ENCODE data around the gene CHD5. TPM values are rescaled to one million over a fixed set of nuclear protein-coding genes. Genes with fewer than 3 reads are reported as not detected.

Gene CHD5
- total and polyA plus RNA-seq, 2 of the 13 experiments (the other 11 are each of a cell fraction or from before 2014, with no cell fraction given), result 0.02 to 0.21 TPM

- Histone ChIP-seq H3K27me3 (ENCODE audit: control insufficient read depth in 1 of 2, insufficient read depth in 2 of 2, low read length in 2 of 2) (peaks cover 4 to 31% of the 10 kb centered on the region in 2 experiments; a peak in 3 of 5 replicates), H3K27ac (ENCODE audit: extremely low read length, insufficient read depth, low read length) (no peak overlapping the region), H3K4me2 (ENCODE audit: low read depth, low read length) (no peak overlapping the region), H3K9me3 (ENCODE audit: low read length) (peaks cover 9% of the 10 kb centered on the region), H3K4me3 (replicated peaks in 1 of 3; ENCODE audit: insufficient read depth in 1 of 3, low read depth in 2 of 3, low read length in 3 of 3) (no peak overlapping the region), H4K20me1 (ENCODE audit: insufficient read depth, low read length) (no peaks in the 10 kb centered on the region), H3K4me1 (ENCODE audit: insufficient read depth, low read length) (peaks cover 23% of the 10 kb centered on the region), H3K36me3 (replicated peaks in 1 of 2; ENCODE audit: control insufficient read depth in 1 of 2, insufficient read depth in 2 of 2, low read length in 2 of 2) (no peaks in the 10 kb centered on the region), H3K79me2 (ENCODE audit: insufficient read depth, low read length) (no peaks in the 10 kb centered on the region), H3K9ac (ENCODE audit: insufficient read depth, low read depth, low read length) (no peak overlapping the region), H2AFZ (ENCODE audit: low read length) (no peak overlapping the region)
- FAIRE-seq (no peak), DNase-seq (ENCODE audit: low spot score) (no peak), ATAC-seq (no peak)
- intact Hi-C loops (cut with micrococcal nuclease; ENCODE audit: unreplicated experiment), result no loop called here
- in situ Hi-C loops (cut with HindIII; ENCODE audit: extremely low pct_ligation_motif_present, low pct_unique_long_range_greater_than_20kb), result no loop called here
- TF ChIP-seq ETV5 (CRISPR knock-in tag; IDR thresholded peaks at IDR 0.05; ENCODE audit: borderline replicate concordance) (no peak), ZNF773 (CRISPR knock-in tag; IDR thresholded peaks at IDR 0.05; ENCODE audit: borderline replicate concordance) (no peak), CENPX (CRISPR knock-in tag; IDR thresholded peaks at IDR 0.05) (no peak), CERS6 (CRISPR knock-in tag; IDR thresholded peaks at IDR 0.05) (no peak), BCLAF1 (IDR thresholded peaks at IDR 0.05) (no peak), NR2F6 (IDR thresholded peaks at IDR 0.05) (no peak), NR2F6 (CRISPR knock-in tag; IDR thresholded peaks at IDR 0.05) (no peak), HCFC1 (IDR thresholded peaks at IDR 0.05; ENCODE audit: low read depth, low read length) (no peak), SP4 (CRISPR knock-in tag; IDR thresholded peaks at IDR 0.05) (no peak), POLR2AphosphoS5 (IDR thresholded peaks at IDR 0.05; ENCODE audit: low read depth, low read length) (no peak)
- POLR2A ChIA-PET, result no interaction called here
- BruUV-seq (replicated peaks), result no TSS peak
- 87% methylated on average over 23 of the region's 34 CpGs for WGBS (ENCODE audit: low lambda C conversion rate)
- CTCF ChIA-PET (ENCODE audit: low intra/inter-chr PET ratio, low total read pairs), result no interaction called here
These were observed 51.6 kb downstream of the CHD5 start for GRCh38 chr1:6128276-6129081.

Measured in HepG2 (cell line).